H9 (cell line): ENCODE results near the gene ENPP7. TPM values are rescaled to one million over a fixed set of nuclear protein-coding genes. Genes with fewer than 3 reads are reported as not detected.

Source experiments
- DNase-seq: peaks from one replicate; pipeline ENCODE4 v3.0.0-alpha.2; 2017
- H2AFZ ChIP-seq: one replicate; pipeline ENCODE4 v1.6.1; 2013; ENCODE audit warnings: mild to moderate bottlenecking, low read length, control low read depth, moderate library complexity
- H2AK5ac ChIP-seq: 2 replicates; pipeline ENCODE4 v1.6.1; 2013; ENCODE audit warnings: low read length, control low read depth, mixed read lengths; ENCODE audit not compliant: insufficient read length
- H2BK120ac ChIP-seq: one replicate; pipeline ENCODE4 v1.6.1; 2013; ENCODE audit warnings: low read depth, mild to moderate bottlenecking, low read length, control low read depth, inconsistent platforms; ENCODE audit not compliant: poor library complexity, severe bottlenecking
- H2BK12ac ChIP-seq: 2 replicates; pipeline ENCODE4 v1.6.1; 2013; ENCODE audit warnings: low read length, control low read depth, mixed read lengths, low read depth; ENCODE audit not compliant: insufficient read length
- H2BK15ac ChIP-seq: 2 replicates; pipeline ENCODE4 v1.6.1; 2013; ENCODE audit warnings: low read depth, low read length, control low read depth
- H2BK20ac ChIP-seq: one replicate; pipeline ENCODE4 v1.6.1; 2013; ENCODE audit warnings: low read depth, mild to moderate bottlenecking, low read length, control low read depth, inconsistent platforms; ENCODE audit not compliant: poor library complexity, severe bottlenecking
- H2BK5ac ChIP-seq: 2 replicates; pipeline ENCODE4 v1.6.1; 2013; ENCODE audit warnings: low read length, control low read depth, mixed read lengths; ENCODE audit not compliant: insufficient read length
- H3K14ac ChIP-seq: 2 replicates; pipeline ENCODE4 v1.6.1; 2013; ENCODE audit warnings: low read length, control low read depth; ENCODE audit not compliant: insufficient read depth
- H3K18ac ChIP-seq: 2 replicates; pipeline ENCODE4 v1.6.1; 2013; ENCODE audit warnings: low read depth, mild to moderate bottlenecking, mixed read lengths, low read length, control low read depth; ENCODE audit not compliant: insufficient read length
- H3K23ac ChIP-seq: 2 replicates; pipeline ENCODE4 v1.6.1; 2013; ENCODE audit warnings: low read length, control low read depth, mixed read lengths, low read depth; ENCODE audit not compliant: insufficient read length
- H3K23me2 ChIP-seq: 2 replicates; pipeline ENCODE4 v1.6.1; 2013; ENCODE audit warnings: low read depth, mild to moderate bottlenecking, mixed read lengths, low read length, control low read depth; ENCODE audit not compliant: insufficient read length, poor library complexity, severe bottlenecking
- H3K27ac ChIP-seq: 2 replicates; pipeline ENCODE4 v1.5.1; 2013; ENCODE audit warnings: low read length, control low read depth, mixed read lengths, low read depth; ENCODE audit not compliant: insufficient read length
- H3K27me3 ChIP-seq: 2 replicates; pipeline ENCODE4 v1.6.1; 2013; ENCODE audit warnings: low read length, control low read depth, inconsistent platforms; ENCODE audit not compliant: insufficient read depth
- H3K4ac ChIP-seq: 2 replicates; pipeline ENCODE4 v1.6.1; 2013; ENCODE audit warnings: low read depth, mild to moderate bottlenecking, control low read depth, inconsistent platforms, low read length, moderate library complexity
- H3K4me1 ChIP-seq: 2 replicates; pipeline ENCODE4 v1.6.1; 2013; ENCODE audit warnings: low read length, control low read depth, inconsistent platforms; ENCODE audit not compliant: insufficient read depth
- H3K4me2 ChIP-seq: 2 replicates; pipeline ENCODE4 v1.6.1; 2013; ENCODE audit warnings: low read length, control low read depth, mixed read lengths; ENCODE audit not compliant: insufficient read length, insufficient read depth
- H3K56ac ChIP-seq: 2 replicates; pipeline ENCODE4 v1.6.1; 2013; ENCODE audit warnings: low read depth, mild to moderate bottlenecking, mixed read lengths, low read length, control low read depth; ENCODE audit not compliant: insufficient read length
- H3K79me1 ChIP-seq: 2 replicates; pipeline ENCODE4 v1.6.1; 2013; ENCODE audit warnings: low read depth, mild to moderate bottlenecking, moderate library complexity, low read length, control low read depth, inconsistent platforms; ENCODE audit not compliant: insufficient read depth, poor library complexity, severe bottlenecking
- H3K79me2 ChIP-seq: 2 replicates; pipeline ENCODE4 v1.6.1; 2013; ENCODE audit warnings: low read length, control low read depth, inconsistent platforms; ENCODE audit not compliant: insufficient read depth
- H3K9ac ChIP-seq: 2 replicates; pipeline ENCODE4 v1.6.1; 2013; ENCODE audit warnings: low read length, control low read depth, mixed read lengths; ENCODE audit not compliant: insufficient read length; ENCODE audit errors: extremely low read depth
- H3K9me3 ChIP-seq: one replicate; pipeline ENCODE4 v1.6.1; 2013; ENCODE audit warnings: low read depth, low read length, inconsistent platforms; ENCODE audit not compliant: control insufficient read depth
- H3T11ph ChIP-seq: one replicate; pipeline ENCODE4 v1.6.1; 2013; ENCODE audit warnings: mild to moderate bottlenecking, low read length, control low read depth, inconsistent platforms
- H4K20me1 ChIP-seq: one replicate; pipeline ENCODE4 v1.6.1; 2013; ENCODE audit not compliant: control insufficient read depth, insufficient read length, insufficient read depth
- H4K5ac ChIP-seq: 2 replicates; pipeline ENCODE4 v1.6.1; 2013; ENCODE audit warnings: low read depth, mild to moderate bottlenecking, mixed read lengths, low read length, control low read depth; ENCODE audit not compliant: insufficient read length
- H4K8ac ChIP-seq: replicated peaks from 2 replicates; pipeline ENCODE4 v1.6.1; 2013; ENCODE audit warnings: low read length, control low read depth, mixed read lengths, low read depth; ENCODE audit not compliant: insufficient read length
- H4K91ac ChIP-seq: 2 replicates; pipeline ENCODE4 v1.6.1; 2013; ENCODE audit warnings: low read depth, mild to moderate bottlenecking, moderate library complexity, mixed read lengths, low read length, control low read depth; ENCODE audit not compliant: insufficient read length
- H3K27ac Mint-ChIP-seq, 3 experiments: 2 replicates in 2 of 3; 3 replicates in 1 of 3; pipeline ENCODE4 v1.8.0; 2020 to 2021; ENCODE audit warnings: mixed read lengths in 3 of 3, mild to moderate bottlenecking in 1 of 3, moderate library complexity in 1 of 3
- H3K27me3 Mint-ChIP-seq: 2 replicates; pipeline ENCODE4 v1.8.0; 2021; ENCODE audit warnings: low read depth, mild to moderate bottlenecking, moderate library complexity, mixed read lengths
- H3K36me3 Mint-ChIP-seq, 3 experiments: 2 replicates in 2 of 3; 3 replicates in 1 of 3; pipeline ENCODE4 v1.8.0; 2020 to 2021; ENCODE audit warnings: low read depth in 3 of 3, mixed read lengths in 3 of 3; ENCODE audit not compliant: insufficient read depth in 1 of 3
- H3K4me1 Mint-ChIP-seq, 2 experiments: 2 replicates each; pipeline ENCODE4 v1.8.0; 2020; ENCODE audit warnings: mixed read lengths in 2 of 2
- H3K4me3 Mint-ChIP-seq, 2 experiments: 2 replicates in 1 of 2; 3 replicates in 1 of 2; pipeline ENCODE4 v1.8.0; 2020 to 2021; ENCODE audit warnings: mild to moderate bottlenecking in 2 of 2, mixed read lengths in 2 of 2, moderate library complexity in 1 of 2
- H3K9me3 Mint-ChIP-seq, 2 experiments: 2 replicates in 1 of 2; 3 replicates in 1 of 2; pipeline ENCODE4 v1.8.0; 2020; ENCODE audit warnings: mild to moderate bottlenecking in 2 of 2, mixed read lengths in 2 of 2, moderate library complexity in 1 of 2
- CTCF ChIP-seq: fragments of 200-600 bp; sonication (generic); conservative IDR thresholded peaks from 3 replicates; pipeline ENCODE4 v1.8.0; 2021; ENCODE audit warnings: antibody characterized with exemption, mild to moderate bottlenecking
- WGBS: extraction: QIAGEN DNeasy Blood & Tissue Kit; methylation state at CpG from one replicate; pipeline ENCODE4 v1.1.7; 2013; ENCODE audit warnings: missing lambda C conversion rate, low lambda C conversion rate, mixed read lengths; ENCODE audit not compliant: insufficient read length; ENCODE audit errors: extremely low coverage; 5-methylcytosine and 5-hydroxymethylcytosine counted together
- total RNA-seq: library from RNA; stranded (reverse); gene quantifications from 2 replicates; pipeline ENCODE4 v1.2.1, GENCODE V29; 2021

The ENPP7 gene
- total RNA-seq, 1 experiment from 2014 or later, result not detected

GRCh38 chr17:79738643-79739042 is 7.9 kb downstream of the ENPP7 start:
- H3K79me2 ChIP-seq, result no peaks in the 10 kb centered on the region
- H3K23me2 ChIP-seq, result peaks cover 3% of the 10 kb centered on the region
- no peak overlapping the region for H4K91ac ChIP-seq
- H3K9ac ChIP-seq, result no peak overlapping the region
- H3T11ph ChIP-seq, result no peak overlapping the region
- no peak overlapping the region for H2BK12ac ChIP-seq
- H3K27ac ChIP-seq, result no peak overlapping the region
- no peak overlapping the region for H2BK5ac ChIP-seq
- H3K4me1 ChIP-seq, result no peaks in the 10 kb centered on the region
- Mint-ChIP-seq H3K27me3 (peaks cover 70% of the 10 kb centered on the region), H3K4me3 (no peak overlapping the region), H3K4me1 (peaks cover 0 to 8% of the 10 kb centered on the region in 2 experiments; a peak in 1 of 4 replicates), H3K27ac (no peak overlapping the region; a peak in 1 of 7 replicates), H3K36me3 (no peaks in the 10 kb centered on the region; a peak in 1 of 7 replicates), H3K9me3 (no peaks in the 10 kb centered on the region; a peak in 1 of 5 replicates)
- H2BK120ac ChIP-seq, result no peak overlapping the region
- no peak overlapping the region for H3K18ac ChIP-seq
- DNase-seq, result no peak
- no peak overlapping the region for H2AFZ ChIP-seq
- no peak overlapping the region for H3K4ac ChIP-seq
- H3K4me2 ChIP-seq, result no peak overlapping the region
- no peak overlapping the region for H2BK15ac ChIP-seq
- no peak overlapping the region for H3K14ac ChIP-seq
- H3K27me3 ChIP-seq, result peaks cover 3% of the 10 kb centered on the region; the same call in 1 of the 2 replicates
- no peak overlapping the region for H3K56ac ChIP-seq
- no peaks in the 10 kb centered on the region for H3K79me1 ChIP-seq
- no peak for TF ChIP-seq CTCF
- H3K23ac ChIP-seq, result no peak overlapping the region
- H2AK5ac ChIP-seq, result no peak overlapping the region
- H3K9me3 ChIP-seq, result no peaks in the 10 kb centered on the region
- no peak overlapping the region for H2BK20ac ChIP-seq
- no peak overlapping the region for H4K5ac ChIP-seq
- H4K20me1 ChIP-seq, result no peaks in the 10 kb centered on the region
- WGBS, result no CpG with 5 or more reads among the region's 14 CpGs
- H4K8ac ChIP-seq, result no peak overlapping the region
